ENCODE results near the gene HBD. TPM values are rescaled to one million over a fixed set of nuclear protein-coding genes. Genes with fewer than 3 reads are reported as not detected.

HBD gene
- total and polyA plus RNA-seq, 2 donors (not counting 3 experiments of a cell fraction or from before 2014, with no cell fraction given), result not detected

DNA sequence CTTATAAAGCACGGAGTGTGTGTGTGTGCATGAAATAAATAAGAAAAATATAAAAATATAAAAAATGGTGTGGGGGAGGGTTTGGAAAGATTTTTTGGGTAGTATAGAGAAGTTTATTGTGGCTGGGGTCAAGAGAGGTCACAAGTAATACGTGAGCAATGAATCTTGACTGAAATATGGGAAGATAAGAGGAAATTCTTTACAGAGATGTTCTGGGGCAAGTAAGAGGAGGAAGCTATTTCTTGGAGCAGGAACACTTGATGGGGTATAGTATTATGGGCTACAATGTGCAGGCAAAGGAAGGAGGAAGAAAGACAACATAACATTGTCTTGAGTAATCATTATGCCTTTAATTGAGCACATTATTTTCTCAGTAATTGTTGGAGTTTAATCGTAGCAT lies 2.1 kb downstream of the HBD start:
- H3K4me3 ChIP-seq (replicated peaks in 1 of 3; ENCODE audit: insufficient read depth in 1 of 3, low read depth in 1 of 3, low read length in 3 of 3), result no peak overlapping the region
- no peak overlapping the region for H2AFZ ChIP-seq (ENCODE audit: low read depth, low read length)
- no peaks in the 10 kb centered on the region for H3K79me2 ChIP-seq (ENCODE audit: control insufficient read depth, insufficient read depth, low read length)
- no peaks in the 10 kb centered on the region for H3K27me3 ChIP-seq (ENCODE audit: control insufficient read depth in 2 of 2, insufficient read depth in 2 of 2, low read length in 2 of 2)
- no peaks in the 10 kb centered on the region for H3K36me3 ChIP-seq (ENCODE audit: control insufficient read depth in 2 of 2, extremely low read depth in 1 of 2, insufficient read depth in 2 of 2, low read length in 2 of 2)
- no peak overlapping the region for H3K4me2 ChIP-seq (ENCODE audit: insufficient read depth, low read length)
- H3K9me1 ChIP-seq (replicated peaks; ENCODE audit: control insufficient read depth, extremely low read depth, insufficient read depth, low read length), result no peaks in the 10 kb centered on the region
- FAIRE-seq (no peak), DNase-seq (ENCODE audit: low read depth, low spot score) (no peak)
- ChIA-PET POLR2A (no interaction called here), CTCF (no interaction called here)
- H3K9me3 ChIP-seq (replicated peaks; ENCODE audit: control insufficient read depth, insufficient read depth, low read length), result no peaks in the 10 kb centered on the region
- dilution Hi-C loops (cut with MboI; ENCODE audit: extremely low pct_ligation_motif_present, low sequenced_read_pairs) (no loop called here), intact Hi-C loops (cut with micrococcal nuclease) (no loop called here)
- H3K27ac ChIP-seq (ENCODE audit: insufficient read depth, low read depth, low read length), result no peak overlapping the region
- H3K4me1 ChIP-seq (ENCODE audit: control insufficient read depth, extremely low read depth, insufficient read depth, low read length), result no peaks in the 10 kb centered on the region
- TF ChIP-seq POLR2A (IDR thresholded peaks at IDR 0.05; ENCODE audit: low read depth, low read length) (no peak), POLR2AphosphoS5 (IDR thresholded peaks at IDR 0.05; ENCODE audit: insufficient read depth, low read depth, low read length) (no peak), MYC (IDR thresholded peaks at IDR 0.05; ENCODE audit: low read depth, low read length) (no peak), FOS (IDR thresholded peaks at IDR 0.05; ENCODE audit: borderline replicate concordance, insufficient read depth, low read length) (no peak), GATA2 (IDR thresholded peaks at IDR 0.05; ENCODE audit: insufficient read depth, insufficient read length, low read depth, low read length) (no peak), EZH2 (IDR thresholded peaks at IDR 0.05; ENCODE audit: borderline replicate concordance, low read depth, low read length, severe bottlenecking) (no peak), JUN (IDR thresholded peaks at IDR 0.05; ENCODE audit: borderline replicate concordance, insufficient read depth, insufficient read length, low read depth) (no peak)
- TF ChIP-seq, protein P1, sequence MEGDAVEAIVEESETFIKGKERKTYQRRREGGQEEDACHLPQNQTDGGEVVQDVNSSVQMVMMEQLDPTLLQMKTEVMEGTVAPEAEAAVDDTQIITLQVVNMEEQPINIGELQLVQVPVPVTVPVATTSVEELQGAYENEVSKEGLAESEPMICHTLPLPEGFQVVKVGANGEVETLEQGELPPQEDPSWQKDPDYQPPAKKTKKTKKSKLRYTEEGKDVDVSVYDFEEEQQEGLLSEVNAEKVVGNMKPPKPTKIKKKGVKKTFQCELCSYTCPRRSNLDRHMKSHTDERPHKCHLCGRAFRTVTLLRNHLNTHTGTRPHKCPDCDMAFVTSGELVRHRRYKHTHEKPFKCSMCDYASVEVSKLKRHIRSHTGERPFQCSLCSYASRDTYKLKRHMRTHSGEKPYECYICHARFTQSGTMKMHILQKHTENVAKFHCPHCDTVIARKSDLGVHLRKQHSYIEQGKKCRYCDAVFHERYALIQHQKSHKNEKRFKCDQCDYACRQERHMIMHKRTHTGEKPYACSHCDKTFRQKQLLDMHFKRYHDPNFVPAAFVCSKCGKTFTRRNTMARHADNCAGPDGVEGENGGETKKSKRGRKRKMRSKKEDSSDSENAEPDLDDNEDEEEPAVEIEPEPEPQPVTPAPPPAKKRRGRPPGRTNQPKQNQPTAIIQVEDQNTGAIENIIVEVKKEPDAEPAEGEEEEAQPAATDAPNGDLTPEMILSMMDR (IDR thresholded peaks at IDR 0.05; ENCODE audit: extremely low read depth in 1 of 2, insufficient read depth in 1 of 2, low read depth in 1 of 2, low read length in 2 of 2), result no peak
- TF ChIP-seq, protein P2, sequence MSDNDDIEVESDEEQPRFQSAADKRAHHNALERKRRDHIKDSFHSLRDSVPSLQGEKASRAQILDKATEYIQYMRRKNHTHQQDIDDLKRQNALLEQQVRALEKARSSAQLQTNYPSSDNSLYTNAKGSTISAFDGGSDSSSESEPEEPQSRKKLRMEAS (IDR thresholded peaks at IDR 0.05; ENCODE audit: insufficient read depth, insufficient read length), result no peak
- BruUV-seq (replicated peaks), result no TSS peak
- no peak overlapping the region for H3K9ac ChIP-seq (replicated peaks; ENCODE audit: extremely low read depth, insufficient read depth, low read length)
- no peaks in the 10 kb centered on the region for H4K20me1 ChIP-seq (replicated peaks; ENCODE audit: control insufficient read depth, extremely low read depth, insufficient read depth, low read length)

Measured in endothelial cell of umbilical vein (primary cell).